ENCODE data around the gene PAEP.

The PAEP gene

DNA sequence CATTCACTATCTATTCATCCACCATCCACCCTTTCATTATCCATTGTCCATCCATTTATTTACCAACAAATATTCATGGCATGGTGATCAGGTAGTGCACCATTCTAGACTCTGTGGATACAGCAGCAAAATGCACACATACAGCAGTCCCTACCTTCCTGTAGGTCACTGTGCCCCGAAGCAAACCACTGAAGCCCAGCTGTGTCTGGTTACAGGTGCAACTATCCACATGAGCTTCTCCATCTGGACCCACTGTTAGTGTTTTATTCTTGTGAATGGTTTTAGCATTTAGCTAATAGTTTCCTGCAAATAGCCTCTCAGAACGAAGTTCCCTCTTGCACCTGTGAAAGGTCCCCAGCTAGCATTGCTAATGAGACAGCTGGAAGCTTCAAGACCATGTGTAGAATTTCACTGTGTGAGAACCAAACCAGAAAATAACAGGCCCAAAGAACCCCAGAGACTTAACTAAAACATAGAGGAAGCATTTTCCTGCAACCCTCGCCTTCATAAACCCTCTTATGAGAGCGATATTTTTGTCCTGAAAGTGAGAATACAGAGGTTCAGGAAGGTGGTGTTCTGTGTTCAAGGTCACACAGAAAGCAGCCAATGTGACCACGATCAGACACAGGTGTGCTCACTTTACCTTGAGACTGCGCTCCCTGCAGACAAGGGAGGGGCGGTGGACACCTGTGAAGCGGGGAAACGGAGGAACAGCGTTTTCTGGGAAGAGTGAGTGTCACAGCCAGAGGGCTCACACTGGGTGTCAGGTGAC lies 18.5 kb downstream of the PAEP start:
- no peak overlapping the region for H3K9ac ChIP-seq (ENCODE audit: low read length)
- H3K27me3 ChIP-seq (ENCODE audit: low read length) = no peaks in the 10 kb centered on the region
- no peak overlapping the region for H3K4me2 ChIP-seq (ENCODE audit: low read depth, low read length, poor library complexity, severe bottlenecking)
- H4K20me1 ChIP-seq (ENCODE audit: low read depth, low read length) = no peaks in the 10 kb centered on the region
- no peak for TF ChIP-seq EZH2phosphoT487 (conservative IDR thresholded peaks at IDR 0.05; ENCODE audit: low read length)
- TF ChIP-seq, protein P1, sequence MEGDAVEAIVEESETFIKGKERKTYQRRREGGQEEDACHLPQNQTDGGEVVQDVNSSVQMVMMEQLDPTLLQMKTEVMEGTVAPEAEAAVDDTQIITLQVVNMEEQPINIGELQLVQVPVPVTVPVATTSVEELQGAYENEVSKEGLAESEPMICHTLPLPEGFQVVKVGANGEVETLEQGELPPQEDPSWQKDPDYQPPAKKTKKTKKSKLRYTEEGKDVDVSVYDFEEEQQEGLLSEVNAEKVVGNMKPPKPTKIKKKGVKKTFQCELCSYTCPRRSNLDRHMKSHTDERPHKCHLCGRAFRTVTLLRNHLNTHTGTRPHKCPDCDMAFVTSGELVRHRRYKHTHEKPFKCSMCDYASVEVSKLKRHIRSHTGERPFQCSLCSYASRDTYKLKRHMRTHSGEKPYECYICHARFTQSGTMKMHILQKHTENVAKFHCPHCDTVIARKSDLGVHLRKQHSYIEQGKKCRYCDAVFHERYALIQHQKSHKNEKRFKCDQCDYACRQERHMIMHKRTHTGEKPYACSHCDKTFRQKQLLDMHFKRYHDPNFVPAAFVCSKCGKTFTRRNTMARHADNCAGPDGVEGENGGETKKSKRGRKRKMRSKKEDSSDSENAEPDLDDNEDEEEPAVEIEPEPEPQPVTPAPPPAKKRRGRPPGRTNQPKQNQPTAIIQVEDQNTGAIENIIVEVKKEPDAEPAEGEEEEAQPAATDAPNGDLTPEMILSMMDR (IDR thresholded peaks at IDR 0.05; ENCODE audit: insufficient read depth, low read length, poor library complexity, severe bottlenecking) = no peak
- no peak overlapping the region for H3K27ac ChIP-seq (ENCODE audit: low read depth, low read length)
- no peaks in the 10 kb centered on the region for H3F3A ChIP-seq (ENCODE audit: insufficient read depth)
- no peak overlapping the region for H2AFZ ChIP-seq (ENCODE audit: low read depth, low read length, severe bottlenecking)
- no peaks in the 10 kb centered on the region for H3K36me3 ChIP-seq (ENCODE audit: low read length)
- no peaks in the 10 kb centered on the region for H3K79me2 ChIP-seq (ENCODE audit: insufficient read depth, low read length)
- H3K9me2 ChIP-seq (replicated peaks; ENCODE audit: insufficient read depth, low read length) = no peaks in the 10 kb centered on the region
- no peak overlapping the region for H3K4me3 ChIP-seq (ENCODE audit: insufficient read depth, low read length, poor library complexity, severe bottlenecking)
- no peaks in the 10 kb centered on the region for H3K9me3 ChIP-seq (ENCODE audit: insufficient read depth, low read length)

DNA sequence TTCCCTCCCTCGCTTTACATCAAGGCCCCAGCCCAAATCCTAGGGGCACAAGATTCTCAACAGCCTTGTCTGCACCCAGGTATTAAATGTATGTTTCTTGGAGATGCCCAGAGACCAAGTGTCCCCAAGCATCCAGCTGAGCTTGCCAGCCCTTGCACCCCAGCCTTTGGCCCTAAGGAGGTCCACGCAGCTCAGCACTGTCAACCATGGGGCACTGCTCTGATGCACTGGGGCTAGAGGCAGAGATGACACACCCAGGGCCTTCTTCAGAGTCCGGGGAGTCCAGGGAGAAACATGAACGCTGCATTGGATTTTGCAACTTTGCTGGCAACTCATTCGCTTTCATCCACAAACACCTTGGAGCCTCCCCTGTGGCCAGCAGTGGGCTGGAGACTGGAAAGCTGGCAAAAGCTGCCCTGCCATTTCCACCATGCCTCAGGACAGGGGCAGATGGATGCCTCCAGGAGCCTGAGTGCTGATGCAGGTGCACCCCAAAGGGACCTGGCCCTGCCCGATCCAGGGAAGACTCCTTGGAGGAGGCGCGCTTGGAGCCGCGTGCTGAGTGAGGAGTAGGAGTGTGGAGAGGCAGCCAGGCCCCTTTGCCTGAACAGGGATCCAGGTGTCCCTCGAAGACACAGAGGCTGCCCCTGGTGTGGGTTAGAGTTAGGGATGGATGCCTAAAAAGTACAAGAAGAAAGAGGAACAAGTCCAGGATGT lies 19.3 kb downstream of the PAEP start:
- Histone ChIP-seq H3K79me2 (ENCODE audit: insufficient read depth, low read length) (no peaks in the 10 kb centered on the region), H3K4me3 (ENCODE audit: insufficient read depth, low read length, poor library complexity, severe bottlenecking) (no peak overlapping the region), H2AFZ (ENCODE audit: low read depth, low read length, severe bottlenecking) (no peak overlapping the region), H3K36me3 (ENCODE audit: low read length) (no peaks in the 10 kb centered on the region), H3K9ac (ENCODE audit: low read length) (no peak overlapping the region), H3K27me3 (ENCODE audit: low read length) (no peaks in the 10 kb centered on the region), H3K4me2 (ENCODE audit: low read depth, low read length, poor library complexity, severe bottlenecking) (no peak overlapping the region), H3K27ac (ENCODE audit: low read depth, low read length) (no peak overlapping the region), H3K9me3 (ENCODE audit: insufficient read depth, low read length) (no peaks in the 10 kb centered on the region), H3F3A (ENCODE audit: insufficient read depth) (no peaks in the 10 kb centered on the region), H4K20me1 (ENCODE audit: low read depth, low read length) (no peaks in the 10 kb centered on the region), H3K9me2 (replicated peaks; ENCODE audit: insufficient read depth, low read length) (no peaks in the 10 kb centered on the region)
- TF ChIP-seq, protein P1 (IDR thresholded peaks at IDR 0.05; ENCODE audit: insufficient read depth, low read length, poor library complexity, severe bottlenecking) = no peak
- TF ChIP-seq EZH2phosphoT487 (conservative IDR thresholded peaks at IDR 0.05; ENCODE audit: low read length) = no peak

GRCh38 chr9:135581636-135582426 lies 20.3 kb downstream of the PAEP start:
- H2AFZ ChIP-seq (ENCODE audit: low read depth, low read length, severe bottlenecking) = no peak overlapping the region
- no peaks in the 10 kb centered on the region for H3K79me2 ChIP-seq (ENCODE audit: insufficient read depth, low read length)
- H3K27ac ChIP-seq (ENCODE audit: low read depth, low read length) = no peak overlapping the region
- H3K4me3 ChIP-seq (ENCODE audit: insufficient read depth, low read length, poor library complexity, severe bottlenecking) = no peak overlapping the region
- no peaks in the 10 kb centered on the region for H3K9me2 ChIP-seq (replicated peaks; ENCODE audit: insufficient read depth, low read length)
- no peak overlapping the region for H3K9ac ChIP-seq (ENCODE audit: low read length)
- H3K36me3 ChIP-seq (ENCODE audit: low read length) = no peaks in the 10 kb centered on the region
- no peak overlapping the region for H3K4me2 ChIP-seq (ENCODE audit: low read depth, low read length, poor library complexity, severe bottlenecking)
- no peaks in the 10 kb centered on the region for H3K27me3 ChIP-seq (ENCODE audit: low read length)
- no peaks in the 10 kb centered on the region for H4K20me1 ChIP-seq (ENCODE audit: low read depth, low read length)
- TF ChIP-seq, protein P1 (IDR thresholded peaks at IDR 0.05; ENCODE audit: insufficient read depth, low read length, poor library complexity, severe bottlenecking) = no peak
- no peak for TF ChIP-seq EZH2phosphoT487 (conservative IDR thresholded peaks at IDR 0.05; ENCODE audit: low read length)
- no peaks in the 10 kb centered on the region for H3K9me3 ChIP-seq (ENCODE audit: insufficient read depth, low read length)
- H3F3A ChIP-seq (ENCODE audit: insufficient read depth) = no peaks in the 10 kb centered on the region

Measured in SU-DHL-6 (cell line).